ENCODE data around the gene TFCP2L1. TPM values are rescaled to one million over a fixed set of nuclear protein-coding genes. Genes with fewer than 3 reads are reported as not detected.

The TFCP2L1 gene
- polyA plus RNA-seq, 1 experiment = 0.01 TPM

- Histone ChIP-seq H3K27me3 (ENCODE audit: control insufficient read depth, insufficient read depth, low read length) (no peaks in the 10 kb centered on the region; the same call in 1 of the 2 replicates), H3K36me3 (ENCODE audit: control insufficient read depth, insufficient read depth, low read length) (no peaks in the 10 kb centered on the region), H3K4me3 (ENCODE audit: low read depth, low read length) (no peak overlapping the region)
- DNase-seq (ENCODE audit: low read depth) = no peak
- TF ChIP-seq CTCF (IDR thresholded peaks at IDR 0.05; ENCODE audit: insufficient read depth, low read depth, low read length) = no peak
- CTCF ChIA-PET = no interaction called here
- POLR2A ChIA-PET = no interaction called here
These were observed 28.1 kb downstream of the TFCP2L1 start for GRCh38 chr2:121256720-121257479.

- TF ChIP-seq CTCF (IDR thresholded peaks at IDR 0.05; ENCODE audit: insufficient read depth, low read depth, low read length) = no peak
- no peak overlapping the region for H3K4me3 ChIP-seq (ENCODE audit: low read depth, low read length)
- no peaks in the 10 kb centered on the region; the same call in 1 of the 2 replicates for H3K27me3 ChIP-seq (ENCODE audit: control insufficient read depth, insufficient read depth, low read length)
- no peaks in the 10 kb centered on the region for H3K36me3 ChIP-seq (ENCODE audit: control insufficient read depth, insufficient read depth, low read length)
- ChIA-PET CTCF (no interaction called here), POLR2A (no interaction called here)
- no peak for DNase-seq (ENCODE audit: low read depth)
These were observed 29.6 kb downstream of the TFCP2L1 start for GRCh38 chr2:121255358-121255757.

GRCh38 chr2:121254748-121255147 lies 30.3 kb downstream of the TFCP2L1 start:
- DNase-seq (ENCODE audit: low read depth) = no peak
- Histone ChIP-seq H3K27me3 (ENCODE audit: control insufficient read depth, insufficient read depth, low read length) (no peaks in the 10 kb centered on the region; the same call in 1 of the 2 replicates), H3K36me3 (ENCODE audit: control insufficient read depth, insufficient read depth, low read length) (no peaks in the 10 kb centered on the region), H3K4me3 (ENCODE audit: low read depth, low read length) (no peak overlapping the region)
- CTCF ChIA-PET = no interaction called here
- POLR2A ChIA-PET = no interaction called here
- no peak for TF ChIP-seq CTCF (IDR thresholded peaks at IDR 0.05; ENCODE audit: insufficient read depth, low read depth, low read length)

- CTCF ChIA-PET = no interaction called here
- DNase-seq (ENCODE audit: low read depth) = no peak
- POLR2A ChIA-PET = no interaction called here
- no peak for TF ChIP-seq CTCF (IDR thresholded peaks at IDR 0.05; ENCODE audit: insufficient read depth, low read depth, low read length)
- H3K4me3 ChIP-seq (ENCODE audit: low read depth, low read length) = no peak overlapping the region
- H3K27me3 ChIP-seq (ENCODE audit: control insufficient read depth, insufficient read depth, low read length) = no peaks in the 10 kb centered on the region; the same call in 1 of the 2 replicates
- no peaks in the 10 kb centered on the region for H3K36me3 ChIP-seq (ENCODE audit: control insufficient read depth, insufficient read depth, low read length)
These were observed 31.2 kb downstream of the TFCP2L1 start for GRCh38 chr2:121253674-121254240.

GRCh38 chr2:121253021-121253673 lies 31.9 kb downstream of the TFCP2L1 start:
- H3K4me3 ChIP-seq (ENCODE audit: low read depth, low read length) = no peak overlapping the region
- no peaks in the 10 kb centered on the region for H3K36me3 ChIP-seq (ENCODE audit: control insufficient read depth, insufficient read depth, low read length)
- POLR2A ChIA-PET = no interaction called here
- no peaks in the 10 kb centered on the region; the same call in 1 of the 2 replicates for H3K27me3 ChIP-seq (ENCODE audit: control insufficient read depth, insufficient read depth, low read length)
- no peak for TF ChIP-seq CTCF (IDR thresholded peaks at IDR 0.05; ENCODE audit: insufficient read depth, low read depth, low read length)
- CTCF ChIA-PET = no interaction called here
- DNase-seq (ENCODE audit: low read depth) = no peak

All from BJ (cell line).